Keratinocyte (primary cell): ENCODE results near the gene PFN2. TPM values are rescaled to one million over a fixed set of nuclear protein-coding genes. Genes with fewer than 3 reads are reported as not detected.

Experiments
- DNase-seq: peaks from one replicate; pipeline ENCODE4 v3.0.0-alpha.2; 2011; ENCODE audit warnings: low read depth, missing footprints, low spot score
- FAIRE-seq: peaks from 2 replicates; lab custom pipeline; 2011; peaks lifted over from hg19 to GRCh38; lab: Jason Lieb, UNC
- H2AFZ ChIP-seq: 2 replicates; pipeline ENCODE4 v1.6.0; 2012; ENCODE audit warnings: low read length, control low read depth, inconsistent platforms; ENCODE audit not compliant: control insufficient read depth
- H3K27ac ChIP-seq: 2 replicates; pipeline ENCODE4 v1.5.1; 2011; ENCODE audit warnings: low read length; ENCODE audit not compliant: control insufficient read depth, insufficient read depth
- H3K27me3 ChIP-seq: 3 replicates; pipeline ENCODE4 v1.6.0; 2011; ENCODE audit warnings: low read length; ENCODE audit not compliant: control insufficient read depth, insufficient read depth; ENCODE audit errors: extremely low read depth
- H3K36me3 ChIP-seq, 2 experiments: 2 replicates in 1 of 2; 3 replicates in 1 of 2; pipeline ENCODE4 v1.5.1; 2011; ENCODE audit warnings: low read length in 2 of 2, mild to moderate bottlenecking in 1 of 2; ENCODE audit not compliant: control insufficient read depth in 2 of 2, insufficient read depth in 2 of 2; ENCODE audit errors: extremely low read depth in 1 of 2
- H3K4me1 ChIP-seq: 3 replicates; pipeline ENCODE4 v1.5.1; 2011; ENCODE audit warnings: low read length; ENCODE audit not compliant: control insufficient read depth, insufficient read depth; ENCODE audit errors: extremely low read depth
- H3K4me2 ChIP-seq: 3 replicates; pipeline ENCODE4 v1.6.0; 2011; ENCODE audit warnings: low read depth, low read length; ENCODE audit not compliant: control insufficient read depth, insufficient read depth; ENCODE audit errors: extremely low read depth
- H3K4me3 ChIP-seq, 3 experiments: fragments of 200-600 bp in 1 of 3; sonication (generic) in 1 of 3; 2 replicates in 2 of 3; 3 replicates in 1 of 3; pipeline ENCODE4 v1.5.1; 2011 to 2016; ENCODE audit warnings: low read length in 3 of 3, mild to moderate bottlenecking in 3 of 3, control low read depth in 2 of 3, inconsistent platforms in 1 of 3, low read depth in 1 of 3, mixed read lengths in 1 of 3, mixed run types in 1 of 3, moderate library complexity in 1 of 3; ENCODE audit not compliant: control insufficient read depth in 2 of 3, insufficient read depth in 2 of 3; ENCODE audit errors: extremely low read depth in 1 of 3
- H3K79me2 ChIP-seq: 2 replicates; pipeline ENCODE4 v1.6.0; 2012; ENCODE audit warnings: low read length; ENCODE audit not compliant: control insufficient read depth, insufficient read depth
- H3K9ac ChIP-seq: 3 replicates; pipeline ENCODE4 v1.6.0; 2011; ENCODE audit warnings: low read length; ENCODE audit not compliant: control insufficient read depth, insufficient read depth; ENCODE audit errors: extremely low read depth
- H3K9me1 ChIP-seq: 3 replicates; pipeline ENCODE4 v1.6.0; 2011; ENCODE audit warnings: low read length; ENCODE audit not compliant: control insufficient read depth, insufficient read depth; ENCODE audit errors: extremely low read depth
- H3K9me3 ChIP-seq: 2 replicates; pipeline ENCODE4 v1.5.1; 2012; ENCODE audit warnings: low read depth, low read length; ENCODE audit not compliant: control insufficient read depth
- H4K20me1 ChIP-seq: 3 replicates; pipeline ENCODE4 v1.6.0; 2011; ENCODE audit warnings: low read length; ENCODE audit not compliant: control insufficient read depth, insufficient read depth; ENCODE audit errors: extremely low read depth
- CTCF ChIP-seq, 3 experiments: IDR thresholded peaks in 1 of 3; conservative IDR thresholded peaks in 1 of 3; optimal IDR thresholded peaks in 1 of 3; 2 replicates in 2 of 3; 3 replicates in 1 of 3; pipeline versions ENCODE3 to v1.5.1; 2011; ENCODE audit warnings: low read length in 3 of 3, mild to moderate bottlenecking in 3 of 3, moderate library complexity in 2 of 3, control low read depth in 1 of 3, inconsistent platforms in 1 of 3; ENCODE audit not compliant: insufficient read depth in 2 of 3; ENCODE audit errors: extremely low read depth in 1 of 3
- EZH2 ChIP-seq: IDR thresholded peaks from one replicate; pipeline ENCODE4 v1.6.1; 2012; ENCODE audit warnings: inconsistent platforms, mild to moderate bottlenecking, low read length, moderate library complexity
- dilution Hi-C: fragments of 300-500 bp; cut with MboI; formaldehyde crosslinking; loops from one replicate; pipeline ENCODE4 v1.7.0; 2020; ENCODE audit warnings: low sequenced_read_pairs; ENCODE audit not compliant: extremely low pct_ligation_motif_present
- polyA plus RNA-seq, 5 experiments: library from polyadenylated mRNA; depleted of rRNA in 3 of 5; stranded (reverse) in 3 of 5; stranded (forward) in 1 of 5; unstranded in 1 of 5; fragments of >200 nt; gene quantifications; 1 replicate in 1 of 5; 2 replicates in 3 of 5; 3 replicates in 1 of 5; pipeline versions ENCODE4 v1.2.1 to v1.2.3, GENCODE V29; 2011 to 2012; ENCODE audit warnings: missing spikeins in 2 of 5, low read depth in 1 of 5, low replicate concordance in 1 of 5

Gene PFN2
- polyA plus RNA-seq, 1 donor (not counting 4 experiments of a cell fraction or from before 2014, with no cell fraction given), result 334 TPM

- DNase-seq (peak; percentile 5), FAIRE-seq (peak; percentile 74)
- Histone ChIP-seq H3K4me2 (no peak overlapping the region), H3K9me3 (peaks cover 3% of the 10 kb centered on the region), H3K27ac (no peak overlapping the region), H3K9ac (no peak overlapping the region), H3K79me2 (no peaks in the 10 kb centered on the region), H2AFZ (no peak overlapping the region), H3K36me3 (peaks cover 0 to 3% of the 10 kb centered on the region in 2 experiments), H4K20me1 (no peaks in the 10 kb centered on the region), H3K4me1 (no peaks in the 10 kb centered on the region), H3K9me1 (no peaks in the 10 kb centered on the region), H3K4me3 (no peak overlapping the region), H3K27me3 (no peaks in the 10 kb centered on the region)
- dilution Hi-C loops, result no loop called here
- TF ChIP-seq CTCF (optimal IDR thresholded peaks at IDR 0.05 in 1 of 3, IDR thresholded peaks at IDR 0.05 in 1 of 3, conservative IDR thresholded peaks at IDR 0.05 in 1 of 3; ENCODE audit: extremely low read depth in 1 of 3, insufficient read depth in 2 of 3, low read length in 3 of 3), result peak; percentile 74 to 83 (median 74)
- TF ChIP-seq EZH2, result no peak
Observed at GRCh38 chr3:149936812-149937230, 33.9 kb downstream of the PFN2 start.

GRCh38 chr3:149934524-149934923 lies 36.2 kb downstream of the PFN2 start:
- TF ChIP-seq EZH2 (no peak), CTCF (optimal IDR thresholded peaks at IDR 0.05 in 1 of 3, IDR thresholded peaks at IDR 0.05 in 1 of 3, conservative IDR thresholded peaks at IDR 0.05 in 1 of 3; ENCODE audit: extremely low read depth in 1 of 3, insufficient read depth in 2 of 3, low read length in 3 of 3) (no peak)
- Histone ChIP-seq H3K4me2 (no peak overlapping the region), H3K4me1 (no peaks in the 10 kb centered on the region), H3K36me3 (peaks cover 0 to 2% of the 10 kb centered on the region in 2 experiments), H3K9ac (no peak overlapping the region), H2AFZ (no peak overlapping the region), H3K27ac (no peak overlapping the region), H3K9me3 (peaks cover 3% of the 10 kb centered on the region), H3K9me1 (no peaks in the 10 kb centered on the region), H3K4me3 (no peak overlapping the region), H4K20me1 (no peaks in the 10 kb centered on the region), H3K79me2 (no peaks in the 10 kb centered on the region), H3K27me3 (no peaks in the 10 kb centered on the region)
- dilution Hi-C loops, result no loop called here
- no peak for DNase-seq
- FAIRE-seq, result no peak
